Stimulated activated naive CD8-positive, alpha-beta T cell treated with anti-CD3 and anti-CD28 coated beads, Interleukin-15, Interleukin-2, amounts not matched to agents 100 ng/mL and 50 ng/mL, for 24 hours (primary cell): ENCODE measurements around the gene NCL.
A peak's percentile ranks its signal among the peaks of the same experiment; 100 is the strongest.
"Not testable (repeated sequence)": the region's sequence is repeated elsewhere in the genome, so short reads cannot be mapped to it uniquely, and the experiment has no call there.

Experiments
- H3K27ac Mint-ChIP-seq: one replicate; pipeline ENCODE4 v1.8.0; 2021; ENCODE audit warnings: mild to moderate bottlenecking, mixed read lengths
- H3K27me3 Mint-ChIP-seq: one replicate; pipeline ENCODE4 v1.8.0; 2021; ENCODE audit warnings: mixed read lengths
- H3K36me3 Mint-ChIP-seq: one replicate; pipeline ENCODE4 v1.8.0; 2021; ENCODE audit warnings: low read depth, mixed read lengths
- H3K4me1 Mint-ChIP-seq: one replicate; pipeline ENCODE4 v1.8.0; 2021; ENCODE audit warnings: low read depth, mixed read lengths
- H3K4me3 Mint-ChIP-seq: one replicate; pipeline ENCODE4 v1.8.0; 2021; ENCODE audit warnings: mild to moderate bottlenecking, mixed read lengths
- H3K9me3 Mint-ChIP-seq: one replicate; pipeline ENCODE4 v1.8.0; 2021; ENCODE audit warnings: mixed read lengths

Gene NCL

DNA sequence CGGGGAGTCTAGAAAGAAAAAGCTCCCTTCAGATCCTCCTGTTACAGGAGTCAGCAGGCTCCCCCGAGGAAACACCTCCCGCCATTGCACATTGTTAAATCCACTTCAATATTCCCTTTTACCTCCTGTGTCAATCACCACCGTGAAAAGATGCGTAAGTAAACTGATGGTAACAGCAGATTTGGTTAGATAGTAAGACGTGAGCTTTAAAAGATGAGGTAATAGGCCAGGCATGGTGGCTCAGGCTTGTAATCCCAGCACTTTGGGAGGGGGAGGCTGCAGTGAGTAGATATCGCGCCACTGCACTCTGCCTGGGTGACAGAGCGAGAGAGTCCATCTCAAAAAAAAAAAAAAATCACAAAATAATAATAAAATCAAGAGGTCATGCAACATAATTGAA, 15.2 kb upstream of the NCL start:
- H3K27me3 Mint-ChIP-seq = no peaks in the 10 kb centered on the region
- H3K4me1 Mint-ChIP-seq = peaks cover 8% of the 10 kb centered on the region
- H3K36me3 Mint-ChIP-seq = no peaks in the 10 kb centered on the region
- H3K4me3 Mint-ChIP-seq = no peak overlapping the region
- no peaks in the 10 kb centered on the region for H3K9me3 Mint-ChIP-seq
- H3K27ac Mint-ChIP-seq = no peak overlapping the region

DNA sequence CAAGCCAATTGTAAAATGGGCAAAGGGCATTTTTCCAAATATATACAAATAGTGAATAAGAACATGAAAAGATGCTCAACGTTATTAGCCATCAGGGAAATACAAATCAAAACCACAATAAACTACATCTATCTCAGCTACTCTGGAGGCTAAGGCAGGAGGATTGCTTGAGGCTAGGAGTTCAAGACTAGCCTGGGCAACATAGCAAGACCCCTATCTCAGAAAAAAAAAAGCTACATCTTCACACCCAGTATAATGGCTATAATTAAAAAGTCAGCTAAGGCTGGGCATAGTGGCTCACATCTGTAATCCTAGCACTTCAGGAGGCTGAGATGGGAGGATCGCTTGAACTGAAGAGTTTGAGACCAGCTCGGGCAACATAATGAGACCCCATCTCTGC, 12.6 kb upstream of the NCL start:
- Mint-ChIP-seq H3K36me3 (no peaks in the 10 kb centered on the region), H3K27ac (no peak overlapping the region), H3K4me3 (no peak overlapping the region), H3K9me3 (no peaks in the 10 kb centered on the region), H3K4me1 (peaks cover 3% of the 10 kb centered on the region), H3K27me3 (peaks cover 3% of the 10 kb centered on the region)

DNA sequence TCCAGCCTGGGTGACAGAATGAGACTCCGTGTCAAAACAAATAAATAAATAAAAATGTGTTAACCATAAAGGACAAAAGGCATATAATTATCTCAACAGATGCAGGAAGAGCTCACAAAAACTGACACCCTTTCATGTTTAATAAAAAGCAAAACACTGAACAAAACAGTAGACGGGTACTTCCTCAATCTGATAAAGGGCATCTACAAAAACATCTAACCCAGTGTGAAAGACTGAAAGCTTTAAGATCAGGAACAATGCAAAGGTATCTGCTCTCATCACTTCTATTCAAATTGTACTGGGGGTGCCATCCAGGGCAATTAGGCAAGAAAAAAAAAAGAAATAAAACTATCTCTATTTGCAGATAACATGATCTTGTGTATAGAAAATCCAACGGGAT, 11.7 kb upstream of the NCL start:
- no peaks in the 10 kb centered on the region for H3K36me3 Mint-ChIP-seq
- H3K27me3 Mint-ChIP-seq = peaks cover 3% of the 10 kb centered on the region
- no peak overlapping the region for H3K27ac Mint-ChIP-seq
- no peaks in the 10 kb centered on the region for H3K9me3 Mint-ChIP-seq
- H3K4me3 Mint-ChIP-seq = no peak overlapping the region
- no peaks in the 10 kb centered on the region for H3K4me1 Mint-ChIP-seq

DNA sequence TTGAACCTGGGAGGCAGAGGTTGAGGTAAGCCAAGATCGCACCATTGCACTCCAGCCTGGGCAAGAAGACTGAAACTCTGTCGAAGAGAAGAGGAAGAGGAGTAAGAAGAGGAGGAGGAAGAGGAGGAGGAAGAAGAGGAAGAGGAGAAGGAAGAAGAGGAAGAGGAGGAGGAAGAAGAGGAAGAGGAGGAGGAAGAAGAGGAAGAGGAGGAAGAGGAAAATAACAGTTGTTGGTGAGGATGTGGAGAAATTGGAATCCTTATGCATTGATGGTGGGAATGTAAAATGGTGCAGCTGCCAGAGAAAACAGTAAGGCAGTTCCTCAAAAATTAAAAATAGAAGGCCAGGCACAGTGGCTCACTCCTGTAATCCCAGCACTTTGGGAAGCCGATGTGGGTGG, 8.5 kb upstream of the NCL start:
- Mint-ChIP-seq H3K4me3 (no peak overlapping the region), H3K9me3 (no peaks in the 10 kb centered on the region), H3K27me3 (peaks cover 3% of the 10 kb centered on the region), H3K27ac (no peak overlapping the region), H3K4me1 (peaks cover 6% of the 10 kb centered on the region), H3K36me3 (no peaks in the 10 kb centered on the region)

DNA sequence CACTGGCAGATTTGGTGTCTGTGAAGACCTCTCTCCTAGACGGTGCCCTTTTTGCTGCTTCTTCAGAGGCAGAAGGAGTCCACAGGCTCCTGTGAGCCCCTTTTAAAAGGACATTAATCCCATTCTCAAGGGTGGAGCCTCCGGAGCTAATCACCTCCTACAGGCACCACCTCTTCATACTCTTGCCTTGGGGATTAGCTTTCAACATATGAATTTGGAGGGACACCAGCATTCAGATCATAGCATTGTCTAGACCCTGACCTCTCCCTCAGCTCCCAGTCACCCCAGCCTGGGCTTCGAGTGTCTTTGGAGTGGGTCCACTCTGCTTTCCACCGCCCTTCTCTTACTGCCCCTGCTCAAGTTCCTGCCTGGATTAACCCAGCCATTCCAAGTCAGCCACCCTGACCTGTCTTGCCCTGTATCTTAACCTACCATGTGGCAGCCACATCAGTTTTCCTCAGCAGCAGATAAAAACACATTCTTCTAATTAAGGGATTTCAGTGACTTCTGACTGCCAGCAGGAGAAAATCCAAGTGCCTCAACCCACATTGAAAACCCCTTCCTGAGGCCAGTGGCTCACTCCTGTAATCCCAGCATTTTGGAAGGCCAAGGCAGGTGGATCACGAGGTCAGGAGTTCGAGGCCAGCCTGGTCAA, 6.1 kb upstream of the NCL start:
- no peak overlapping the region for H3K27ac Mint-ChIP-seq
- H3K9me3 Mint-ChIP-seq = no peaks in the 10 kb centered on the region

DNA sequence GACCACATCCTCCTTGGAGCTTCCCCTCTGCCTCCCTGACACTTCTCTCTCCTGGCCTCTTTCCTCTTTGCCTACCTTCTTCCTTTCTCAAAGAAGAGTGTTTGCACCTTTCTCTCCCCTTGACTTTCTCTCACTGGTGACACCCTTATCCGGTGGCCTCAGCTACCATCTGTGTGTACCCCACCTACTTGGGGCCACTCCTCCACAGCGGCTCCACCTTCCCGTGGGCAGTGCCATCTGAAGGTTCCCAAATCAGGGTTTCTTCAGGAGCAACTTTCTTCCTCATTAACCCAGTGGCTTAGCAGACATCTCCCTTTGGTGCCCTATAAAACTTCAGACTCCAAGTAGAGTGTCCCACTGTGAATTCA, 5.3 kb upstream of the NCL start:
- peaks cover 11% of the 10 kb centered on the region for H3K4me1 Mint-ChIP-seq

More for the DNA sequence above, 6.1 kb upstream of the NCL start:
- Mint-ChIP-seq H3K36me3 (no peaks in the 10 kb centered on the region), H3K4me1 (peaks cover 10% of the 10 kb centered on the region), H3K4me3 (no peak overlapping the region), H3K27me3 (peaks cover 3% of the 10 kb centered on the region)

DNA sequence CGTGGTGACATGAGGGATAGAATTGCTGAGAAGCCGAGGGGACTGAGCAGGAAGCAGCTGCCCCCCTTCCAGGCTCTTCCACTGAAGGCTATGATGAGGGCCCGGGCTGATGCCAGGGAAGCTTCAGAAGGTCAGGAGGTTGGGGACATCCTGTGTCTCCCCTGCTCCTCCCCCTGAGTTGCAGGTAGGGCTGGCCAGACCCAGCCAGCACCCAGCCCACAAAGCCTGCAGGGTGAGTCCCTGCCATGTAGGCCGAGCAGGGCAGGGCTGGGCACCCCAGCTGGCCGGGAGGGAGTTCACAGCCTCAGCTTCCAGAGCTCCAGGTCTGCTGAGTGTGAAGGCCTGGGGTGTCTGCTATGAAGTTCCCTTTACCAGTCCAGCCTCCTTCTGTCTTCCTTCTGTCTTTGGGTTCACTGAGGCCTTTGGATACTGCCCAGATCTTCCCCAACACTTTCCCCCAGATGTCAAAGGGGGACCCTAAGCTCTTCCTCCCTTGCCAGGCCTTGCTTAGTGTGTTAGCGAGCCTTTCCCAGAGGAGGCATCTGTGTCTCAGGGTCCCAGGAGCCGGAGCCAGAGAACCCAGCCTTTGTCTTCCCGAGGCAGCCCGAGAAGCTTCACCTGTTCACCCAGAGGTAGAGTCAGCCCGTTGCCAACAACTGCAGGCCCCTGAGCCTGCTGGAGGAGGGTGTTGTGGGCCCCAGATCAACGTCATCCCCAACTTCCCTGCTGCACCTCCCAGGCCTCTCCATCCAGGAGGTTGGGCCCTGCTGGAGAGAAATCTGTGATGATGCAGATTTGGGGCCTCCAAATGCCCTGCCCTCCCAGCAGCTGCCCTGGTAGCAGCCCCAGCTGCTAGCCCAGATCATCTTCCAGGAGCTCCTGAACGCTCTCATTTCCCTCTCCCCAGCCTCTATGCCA, 3.6 kb upstream of the NCL start:
- H3K27ac Mint-ChIP-seq = no peak overlapping the region
- no peaks in the 10 kb centered on the region for H3K9me3 Mint-ChIP-seq

More for the DNA sequence above, 5.3 kb upstream of the NCL start:
- Mint-ChIP-seq H3K36me3 (no peaks in the 10 kb centered on the region), H3K27ac (no peak overlapping the region), H3K27me3 (peaks cover 3% of the 10 kb centered on the region), H3K4me3 (no peak overlapping the region), H3K9me3 (no peaks in the 10 kb centered on the region)

DNA sequence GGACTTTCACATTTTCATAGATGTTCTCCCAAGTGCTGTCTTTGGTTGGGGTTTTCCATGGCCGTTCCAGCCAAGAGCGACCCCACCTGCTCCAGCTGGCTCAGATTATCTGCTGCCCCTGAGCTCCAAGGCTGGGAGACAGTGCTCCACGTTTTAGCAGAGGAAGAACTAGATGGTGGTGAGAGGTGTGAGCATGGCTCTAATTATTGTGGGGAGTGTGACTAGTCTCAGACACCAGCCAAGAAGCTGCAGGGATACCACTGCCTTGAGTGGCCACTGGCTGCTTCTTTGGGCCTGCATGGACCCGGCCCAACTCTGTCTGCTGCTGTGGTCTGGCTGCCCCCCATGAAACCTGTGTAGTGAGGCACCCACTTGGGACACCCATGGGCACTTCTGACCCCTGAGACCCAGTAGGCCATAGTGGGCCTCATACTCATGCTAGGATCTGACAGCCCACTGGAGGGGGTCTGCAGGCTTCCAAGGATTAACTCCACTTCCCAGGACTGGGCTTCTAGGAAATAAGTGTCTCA, 2.8 kb upstream of the NCL start:
- Mint-ChIP-seq H3K36me3 (peaks cover 23% of the 10 kb centered on the region), H3K27ac (no peak overlapping the region), H3K27me3 (no peaks in the 10 kb centered on the region), H3K9me3 (no peaks in the 10 kb centered on the region), H3K4me3 (no peak overlapping the region), H3K4me1 (peaks cover 26% of the 10 kb centered on the region)

More for the DNA sequence above, 3.6 kb upstream of the NCL start:
- H3K4me3 Mint-ChIP-seq = no peak overlapping the region
- H3K36me3 Mint-ChIP-seq = peaks cover 15% of the 10 kb centered on the region
- H3K27me3 Mint-ChIP-seq = no peaks in the 10 kb centered on the region
- H3K4me1 Mint-ChIP-seq = peaks cover 18% of the 10 kb centered on the region

DNA sequence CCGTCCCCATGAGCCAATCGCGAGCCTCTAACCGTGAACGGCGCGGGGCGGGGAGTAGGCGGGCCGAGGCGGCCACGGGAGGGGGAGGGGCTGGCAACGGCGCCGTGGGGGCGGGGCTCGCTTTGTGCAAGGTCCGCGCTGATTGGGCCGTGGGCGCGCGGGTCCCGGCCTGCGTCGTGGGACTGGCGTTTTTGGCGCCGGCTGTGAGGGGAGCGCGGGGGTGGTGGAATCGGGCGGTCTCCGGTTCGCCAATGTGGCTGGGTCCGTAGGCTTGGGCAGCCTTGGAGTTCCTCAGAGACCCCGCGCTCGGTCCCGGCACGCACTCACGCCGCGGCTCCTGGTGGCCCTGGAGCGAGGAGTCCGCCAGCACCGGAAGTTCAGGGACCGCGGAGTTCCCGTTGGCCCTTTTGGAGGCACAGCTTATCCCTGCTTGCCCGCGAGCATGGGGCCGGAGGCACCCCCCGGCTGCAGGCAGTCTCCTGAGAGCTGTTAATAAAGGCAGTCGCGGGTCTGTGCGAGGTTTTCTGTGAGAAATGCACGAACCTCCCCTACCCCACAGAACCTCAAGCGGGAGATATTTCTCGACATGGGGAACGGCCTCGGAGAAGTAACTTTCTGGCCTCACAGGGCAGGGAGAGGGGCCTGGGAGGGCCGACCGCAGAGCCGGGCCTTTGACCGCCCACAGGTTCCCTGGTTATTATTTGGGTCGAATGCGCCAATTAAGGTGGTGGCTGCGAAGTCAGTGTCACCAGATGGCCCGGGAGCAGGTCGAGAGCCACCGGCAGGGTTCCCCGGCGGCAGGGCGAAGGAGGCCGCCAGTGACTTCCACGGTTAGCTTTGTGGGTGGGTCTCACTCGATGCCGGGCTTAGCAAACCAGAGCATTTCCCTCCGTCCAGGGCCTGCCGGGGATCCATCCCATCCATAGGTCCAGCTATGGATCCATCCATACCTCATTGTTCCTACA, 574 bp upstream of the NCL start:
- peak overlapping the region; percentile 98 for H3K27ac Mint-ChIP-seq
- H3K4me3 Mint-ChIP-seq = peak overlapping the region; percentile 99
- peaks cover 44% of the 10 kb centered on the region for H3K36me3 Mint-ChIP-seq
- H3K27me3 Mint-ChIP-seq = no peaks in the 10 kb centered on the region
- H3K9me3 Mint-ChIP-seq = no peaks in the 10 kb centered on the region
- H3K4me1 Mint-ChIP-seq = peaks cover 46% of the 10 kb centered on the region

DNA sequence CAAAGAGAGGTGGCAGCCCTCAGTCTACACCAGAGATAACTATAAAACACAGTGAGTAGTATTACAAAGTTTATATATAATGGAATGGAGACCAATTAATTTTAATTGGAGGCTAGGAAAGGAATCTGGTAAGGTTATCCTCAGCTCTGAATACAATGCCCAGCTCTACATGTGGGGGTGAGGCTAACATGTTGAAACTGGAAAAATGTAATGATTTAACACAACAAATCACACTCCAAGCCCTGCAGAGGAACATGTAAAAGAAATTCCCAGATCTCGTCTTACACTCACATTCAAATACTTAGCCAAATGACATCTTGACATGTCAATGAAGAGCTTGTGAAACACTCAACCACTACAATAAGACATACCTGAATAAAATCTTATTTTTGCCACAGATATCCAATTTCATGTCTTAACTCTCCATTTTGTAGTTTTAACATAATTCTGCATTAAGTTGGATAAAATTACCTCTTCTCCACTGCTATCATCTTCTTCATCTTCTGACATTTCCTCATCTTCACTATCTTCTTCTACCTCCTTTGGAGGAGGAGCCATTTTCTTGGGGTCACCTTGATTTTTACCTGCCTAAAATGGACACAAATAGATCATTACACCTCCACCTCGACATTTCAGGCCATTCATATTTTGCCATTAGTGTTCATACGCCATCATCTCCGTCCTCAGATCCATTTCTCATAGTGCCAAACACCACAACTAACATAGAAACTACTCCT, 1.4 kb downstream of the NCL start:
- Mint-ChIP-seq H3K4me1 (peaks cover 56% of the 10 kb centered on the region), H3K27ac (peak overlapping the region; percentile 98), H3K4me3 (peak overlapping the region; percentile 99), H3K27me3 (no peaks in the 10 kb centered on the region), H3K36me3 (peaks cover 64% of the 10 kb centered on the region), H3K9me3 (no peaks in the 10 kb centered on the region)

DNA sequence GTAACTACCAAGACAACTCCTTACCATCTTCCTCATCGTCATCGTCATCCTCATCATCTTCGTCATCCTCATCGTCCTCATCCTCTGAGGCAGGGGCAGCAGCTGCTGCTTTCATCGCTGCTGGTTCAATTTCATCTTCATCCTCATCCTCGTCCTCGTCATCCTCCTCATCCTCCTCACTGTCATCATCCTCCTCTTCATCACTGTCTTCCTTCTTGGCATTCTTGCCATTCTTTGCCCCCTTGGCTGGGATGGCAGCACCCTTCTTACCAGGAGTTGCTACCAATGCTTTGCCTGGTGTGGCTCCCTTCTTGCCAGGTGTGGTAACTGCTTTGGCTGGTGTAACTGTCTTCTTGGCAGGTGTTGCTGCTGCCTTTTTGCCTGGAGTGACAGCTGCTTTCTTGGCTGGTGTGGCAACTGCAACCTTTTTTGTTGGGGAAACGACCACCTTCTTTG, 2.7 kb downstream of the NCL start:
- H3K4me1 Mint-ChIP-seq = peaks cover 69% of the 10 kb centered on the region
- H3K27me3 Mint-ChIP-seq = no peaks in the 10 kb centered on the region
- H3K36me3 Mint-ChIP-seq = peaks cover 77% of the 10 kb centered on the region
- H3K9me3 Mint-ChIP-seq = no peaks in the 10 kb centered on the region
- H3K4me3 Mint-ChIP-seq = peak overlapping the region; percentile 99
- peak overlapping the region; percentile 98 for H3K27ac Mint-ChIP-seq

DNA sequence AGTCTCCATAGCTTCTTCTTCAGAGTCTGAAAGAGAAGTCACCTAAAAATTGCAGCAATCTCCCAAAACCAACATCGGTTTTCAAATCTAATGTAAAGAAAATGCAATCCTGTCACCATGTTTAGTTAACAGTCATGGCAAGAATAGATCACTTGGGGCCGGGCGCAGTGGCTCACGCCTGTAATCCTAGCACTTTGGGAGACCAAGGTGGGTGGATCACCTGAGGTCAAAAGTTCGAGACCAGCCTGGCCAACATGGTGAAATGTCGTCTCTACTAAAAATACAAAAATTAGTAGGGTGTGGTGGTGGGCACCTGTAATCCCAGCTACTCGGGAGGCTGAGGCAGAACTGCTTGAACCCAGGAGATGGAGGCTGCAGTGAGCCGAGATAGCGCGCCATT, 3.4 kb downstream of the NCL start:
- Mint-ChIP-seq H3K27ac (peak overlapping the region; percentile 85), H3K4me1 (peaks cover 71% of the 10 kb centered on the region), H3K36me3 (peaks cover 84% of the 10 kb centered on the region), H3K4me3 (peak overlapping the region; percentile 99)
- H3K27me3 Mint-ChIP-seq, H3K9me3 Mint-ChIP-seq: not testable (repeated sequence)

DNA sequence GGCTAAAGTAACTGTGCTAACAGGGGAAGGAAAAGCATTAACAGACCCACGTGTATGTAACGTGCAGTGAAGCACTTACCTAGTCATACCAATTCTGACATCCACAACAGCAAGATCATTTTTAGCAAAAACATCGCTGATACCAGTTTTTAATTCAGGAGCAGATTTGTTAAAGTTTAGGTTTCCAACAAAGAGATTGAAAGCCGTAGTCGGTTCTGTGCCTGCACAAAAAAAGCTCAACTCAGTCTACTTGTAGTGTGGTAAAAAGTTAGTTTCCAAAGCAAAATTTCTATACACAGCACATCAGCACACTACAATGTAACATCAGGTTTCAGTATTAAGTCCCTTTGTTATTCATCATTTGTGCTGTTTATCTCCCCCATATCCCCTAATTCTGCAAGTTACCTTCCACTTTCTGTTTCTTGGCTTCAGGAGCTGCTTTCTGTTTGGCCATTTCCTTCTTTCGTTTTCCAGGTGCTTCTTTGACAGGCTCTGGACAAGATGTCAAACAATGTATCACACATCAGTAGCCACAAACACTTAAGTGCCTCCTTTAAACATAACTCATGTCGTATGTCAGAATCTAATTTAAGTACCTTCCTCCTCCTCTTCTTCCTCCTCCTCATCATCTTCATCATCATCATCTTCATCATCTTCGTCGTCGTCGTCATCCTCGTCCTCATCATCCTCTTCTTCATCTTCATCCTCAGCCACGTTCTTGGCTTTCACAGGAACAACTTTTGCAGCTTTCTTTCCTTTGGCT, 4.0 kb downstream of the NCL start:
- Mint-ChIP-seq H3K9me3 (no peaks in the 10 kb centered on the region), H3K27me3 (no peaks in the 10 kb centered on the region), H3K4me1 (peaks cover 72% of the 10 kb centered on the region), H3K36me3 (peaks cover 90% of the 10 kb centered on the region), H3K4me3 (peak overlapping the region; percentile 99), H3K27ac (peak overlapping the region; percentile 85)
